Transverse colon (tissue), 4 donors: ENCODE results near the gene CLP1.
"Not testable (repeated sequence)": the region's sequence is repeated elsewhere in the genome, so short reads cannot be mapped to it uniquely, and the experiment has no call there.

ENCODE experiments used
- CTCF ChIP-seq, 5 experiments: fragments of 200-600 bp in 3 of 5; fragments of 450-650 bp in 2 of 5; sonication (generic) in 3 of 5; IDR thresholded peaks; 1 replicate in 2 of 5; 2 replicates in 3 of 5; pipeline ENCODE4 v1.5.1; 2016 to 2017; ENCODE audit warnings: antibody characterized with exemption in 5 of 5, inconsistent platforms in 3 of 5, mild to moderate bottlenecking in 2 of 5, moderate library complexity in 1 of 5
- EP300 ChIP-seq: sonication (generic); formaldehyde crosslinking; IDR thresholded peaks from one replicate; pipeline ENCODE4 v1.6.1; 2017; ENCODE audit warnings: antibody characterized with exemption, low read depth
- POLR2A ChIP-seq: fragments of 450-650 bp; IDR thresholded peaks from one replicate; pipeline ENCODE4 v1.6.1; 2016; ENCODE audit warnings: antibody characterized with exemption, mild to moderate bottlenecking, moderate library complexity
- POLR2AphosphoS5 ChIP-seq, 3 donors: sonication (generic); formaldehyde crosslinking; IDR thresholded peaks; one replicate each; pipeline ENCODE4 v1.6.1; 2016; ENCODE audit warnings: antibody characterized with exemption in 3 of 3

GRCh38 chr11:57652230-57652629 is 5.3 kb upstream of the CLP1 start:
- not testable (repeated sequence) for TF ChIP-seq CTCF (IDR thresholded peaks at IDR 0.05); POLR2AphosphoS5 (IDR thresholded peaks at IDR 0.05); EP300; POLR2A
